MM.1S (cell line): ENCODE results near the gene FRMD8.

ENCODE experiments used
- DNase-seq: peaks from one replicate; pipeline ENCODE4 v3.0.0-alpha.2; 2015
- H2AFZ ChIP-seq: fragments of 300-600 bp; sonication (generic); 2 replicates; pipeline ENCODE4 v1.6.0; 2016; ENCODE audit warnings: antibody characterized with exemption, low read length
- H3F3A ChIP-seq: fragments of 300-600 bp; sonication (generic); 2 replicates; pipeline ENCODE4 v1.6.1; 2016; ENCODE audit warnings: mild to moderate bottlenecking, antibody characterized with exemption, low read length, moderate library complexity, mixed read lengths; ENCODE audit not compliant: insufficient read depth
- H3K27ac ChIP-seq: fragments of 300-600 bp; sonication (generic); 2 replicates; pipeline ENCODE4 v1.5.1; 2016; ENCODE audit warnings: mild to moderate bottlenecking, low read length
- H3K27me3 ChIP-seq: fragments of 300-600 bp; sonication (generic); replicated peaks from 2 replicates; pipeline ENCODE4 v1.6.0; 2016; ENCODE audit warnings: low read length; ENCODE audit not compliant: insufficient read depth
- H3K36me3 ChIP-seq: fragments of 300-600 bp; sonication (generic); replicated peaks from 2 replicates; pipeline ENCODE4 v1.6.1; 2016; ENCODE audit warnings: mild to moderate bottlenecking, low read length, mixed read lengths; ENCODE audit not compliant: insufficient read depth
- H3K4me1 ChIP-seq: fragments of 300-600 bp; sonication (generic); 2 replicates; pipeline ENCODE4 v1.6.1; 2016; ENCODE audit warnings: low read length, mixed read lengths
- H3K4me2 ChIP-seq: fragments of 300-600 bp; sonication (generic); 2 replicates; pipeline ENCODE4 v1.6.0; 2016; ENCODE audit warnings: low read depth, low read length
- H3K4me3 ChIP-seq: fragments of 300-600 bp; sonication (generic); 2 replicates; pipeline ENCODE4 v1.5.1; 2016; ENCODE audit warnings: low read length, mixed read lengths
- H3K79me2 ChIP-seq: fragments of 300-600 bp; sonication (generic); 2 replicates; pipeline ENCODE4 v1.6.1; 2016; ENCODE audit warnings: mixed run types, low read length, mixed read lengths
- H3K9ac ChIP-seq: fragments of 300-600 bp; sonication (generic); 2 replicates; pipeline ENCODE4 v1.6.1; 2016; ENCODE audit warnings: low read length, mixed read lengths
- H3K9me2 ChIP-seq: fragments of 300-600 bp; sonication (generic); replicated peaks from 2 replicates; pipeline ENCODE4 v1.6.1; 2016; ENCODE audit warnings: mild to moderate bottlenecking, low read length, mixed read lengths; ENCODE audit not compliant: insufficient read depth
- H3K9me3 ChIP-seq: fragments of 300-600 bp; sonication (generic); replicated peaks from 2 replicates; pipeline ENCODE4 v1.6.1; 2016; ENCODE audit warnings: mild to moderate bottlenecking, low read length, mixed read lengths; ENCODE audit not compliant: insufficient read depth
- H4K20me1 ChIP-seq: fragments of 300-600 bp; sonication (generic); 2 replicates; pipeline ENCODE4 v1.6.1; 2016; ENCODE audit warnings: mild to moderate bottlenecking, low read length, moderate library complexity, mixed read lengths; ENCODE audit not compliant: insufficient read depth
- EZH2 ChIP-seq: fragments of 300-600 bp; sonication (generic); optimal IDR thresholded peaks from 2 replicates; pipeline ENCODE3; 2017; ENCODE audit warnings: low read depth, mild to moderate bottlenecking, antibody characterized with exemption, low read length, mixed read lengths
- EZH2phosphoT487 ChIP-seq: fragments of 300-600 bp; sonication (generic); IDR thresholded peaks from 2 replicates; pipeline ENCODE4 v1.6.1; 2018; ENCODE audit warnings: antibody characterized with exemption, low read length
- TF ChIP-seq, protein P1 (sequence below): fragments of 300-600 bp; sonication (generic); IDR thresholded peaks from 2 replicates; pipeline ENCODE4 v1.5.1; 2016; ENCODE audit warnings: antibody characterized with exemption, low read length, mixed read lengths

Gene FRMD8

GRCh38 chr11:65432100-65432650 lies 45.7 kb downstream of the FRMD8 start:
- Histone ChIP-seq H3K79me2 (peaks cover 92% of the 10 kb centered on the region), H3K9ac (peak overlapping the region; percentile 36; the same call in 1 of the 2 replicates), H3F3A (peaks cover 97% of the 10 kb centered on the region)

DNA sequence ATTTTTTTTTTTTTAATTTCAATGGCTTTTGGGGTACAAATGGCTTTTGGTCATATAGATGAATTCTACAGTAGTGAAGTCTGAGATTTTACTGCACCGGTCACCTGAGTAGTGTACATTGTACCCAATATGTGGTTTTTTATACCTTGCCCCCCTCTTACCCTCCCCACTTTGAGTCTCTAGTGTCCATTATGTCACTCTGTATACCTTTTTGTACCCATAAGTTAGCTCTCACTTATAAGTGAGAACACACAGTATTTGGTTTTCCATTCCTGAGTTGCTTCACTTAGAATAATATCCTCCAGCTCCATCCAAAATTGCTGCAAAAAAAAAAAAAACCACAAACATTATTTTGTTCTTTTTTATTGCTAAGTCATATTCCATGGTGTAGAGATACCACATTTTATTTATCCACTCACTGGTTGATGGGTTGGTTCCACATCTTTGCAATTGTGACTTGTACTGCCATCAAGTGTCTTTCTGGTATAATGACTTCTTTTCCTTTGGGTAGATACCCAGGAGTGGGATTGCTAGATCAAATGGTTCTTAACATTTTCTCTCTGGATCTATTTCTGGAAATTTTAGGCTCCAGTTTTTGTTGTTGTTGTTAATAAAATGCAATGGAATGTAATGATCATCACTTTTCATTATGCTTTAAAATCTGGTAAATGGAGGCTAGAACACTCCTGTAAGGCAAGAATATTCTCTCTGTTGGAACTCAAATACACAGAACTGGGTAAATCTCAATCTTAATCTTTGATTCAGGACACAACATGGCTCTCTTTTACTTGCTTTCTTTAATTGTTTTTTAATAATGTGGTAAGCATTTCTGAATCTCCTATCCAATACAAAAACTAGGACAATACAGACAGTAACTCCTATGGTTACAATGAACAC lies 46.5 kb downstream of the FRMD8 start:
- Histone ChIP-seq H3K27me3 (no peaks in the 10 kb centered on the region), H3K4me3 (no peak overlapping the region), H3K36me3 (no peaks in the 10 kb centered on the region), H3K4me2 (no peak overlapping the region), H3K27ac (peak overlapping the region; percentile 100; the same call in 1 of the 2 replicates), H3K9ac (no peak overlapping the region), H3K79me2 (peaks cover 94% of the 10 kb centered on the region), H2AFZ (no peak overlapping the region), H4K20me1 (peaks cover 5% of the 10 kb centered on the region; the same call in 1 of the 2 replicates), H3K9me3 (no peaks in the 10 kb centered on the region), H3F3A (peaks cover 97% of the 10 kb centered on the region), H3K4me1 (peaks cover 80% of the 10 kb centered on the region), H3K9me2 (no peaks in the 10 kb centered on the region)
- TF ChIP-seq EZH2phosphoT487: no peak
- TF ChIP-seq EZH2: no peak
- TF ChIP-seq, protein P1, sequence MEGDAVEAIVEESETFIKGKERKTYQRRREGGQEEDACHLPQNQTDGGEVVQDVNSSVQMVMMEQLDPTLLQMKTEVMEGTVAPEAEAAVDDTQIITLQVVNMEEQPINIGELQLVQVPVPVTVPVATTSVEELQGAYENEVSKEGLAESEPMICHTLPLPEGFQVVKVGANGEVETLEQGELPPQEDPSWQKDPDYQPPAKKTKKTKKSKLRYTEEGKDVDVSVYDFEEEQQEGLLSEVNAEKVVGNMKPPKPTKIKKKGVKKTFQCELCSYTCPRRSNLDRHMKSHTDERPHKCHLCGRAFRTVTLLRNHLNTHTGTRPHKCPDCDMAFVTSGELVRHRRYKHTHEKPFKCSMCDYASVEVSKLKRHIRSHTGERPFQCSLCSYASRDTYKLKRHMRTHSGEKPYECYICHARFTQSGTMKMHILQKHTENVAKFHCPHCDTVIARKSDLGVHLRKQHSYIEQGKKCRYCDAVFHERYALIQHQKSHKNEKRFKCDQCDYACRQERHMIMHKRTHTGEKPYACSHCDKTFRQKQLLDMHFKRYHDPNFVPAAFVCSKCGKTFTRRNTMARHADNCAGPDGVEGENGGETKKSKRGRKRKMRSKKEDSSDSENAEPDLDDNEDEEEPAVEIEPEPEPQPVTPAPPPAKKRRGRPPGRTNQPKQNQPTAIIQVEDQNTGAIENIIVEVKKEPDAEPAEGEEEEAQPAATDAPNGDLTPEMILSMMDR: peak; percentile 37
- DNase-seq: peak; percentile 37

More at GRCh38 chr11:65432100-65432650, 45.7 kb downstream of the FRMD8 start:
- Histone ChIP-seq H2AFZ (no peak overlapping the region), H3K4me1 (peaks cover 80% of the 10 kb centered on the region), H3K36me3 (no peaks in the 10 kb centered on the region), H3K4me3 (no peak overlapping the region), H3K27ac (peak overlapping the region; percentile 100), H3K9me2 (no peaks in the 10 kb centered on the region), H3K27me3 (no peaks in the 10 kb centered on the region), H4K20me1 (no peaks in the 10 kb centered on the region), H3K4me2 (peak overlapping the region; percentile 99; the same call in 1 of the 2 replicates), H3K9me3 (no peaks in the 10 kb centered on the region)
- DNase-seq: no peak
- TF ChIP-seq, protein P1: no peak
- TF ChIP-seq EZH2 (no peak), EZH2phosphoT487 (no peak)

DNA sequence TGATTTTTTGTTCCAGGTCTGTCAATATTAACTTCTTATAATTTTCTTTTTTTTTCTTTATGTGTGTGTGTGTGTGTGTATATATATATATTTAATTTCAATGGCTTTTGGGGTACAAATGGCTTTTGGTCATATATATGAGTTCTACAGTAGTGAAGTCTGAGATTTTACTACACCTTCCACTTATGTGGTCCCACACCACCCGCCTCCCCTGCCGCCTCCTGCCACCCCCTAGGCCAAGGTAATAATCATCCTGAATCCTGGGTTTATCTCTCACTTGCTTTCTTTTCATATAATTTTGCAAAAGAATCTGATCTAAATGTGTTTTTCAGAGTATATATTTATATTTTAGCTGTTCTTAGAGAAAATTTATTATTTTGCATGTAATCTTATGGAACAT lies 47.2 kb downstream of the FRMD8 start:
- peaks cover 97% of the 10 kb centered on the region for H3F3A ChIP-seq
- H3K4me2 ChIP-seq: no peak overlapping the region
- TF ChIP-seq, protein P1: no peak
- no peak for TF ChIP-seq EZH2
- DNase-seq: no peak
- no peaks in the 10 kb centered on the region for H3K9me3 ChIP-seq
- no peak overlapping the region for H3K9ac ChIP-seq
- H3K36me3 ChIP-seq: no peaks in the 10 kb centered on the region
- H3K27ac ChIP-seq: peak overlapping the region; percentile 22; the same call in 1 of the 2 replicates
- H3K9me2 ChIP-seq: no peaks in the 10 kb centered on the region
- no peak overlapping the region for H3K4me3 ChIP-seq
- no peak overlapping the region for H2AFZ ChIP-seq
- peaks cover 7% of the 10 kb centered on the region for H4K20me1 ChIP-seq
- peaks cover 79% of the 10 kb centered on the region for H3K4me1 ChIP-seq
- no peaks in the 10 kb centered on the region for H3K27me3 ChIP-seq
- peaks cover 93% of the 10 kb centered on the region for H3K79me2 ChIP-seq
